ENCODE measurements around the gene FHIT. TPM values are rescaled to one million over a fixed set of nuclear protein-coding genes. Genes with fewer than 3 reads are reported as not detected.
"Not testable (repeated sequence)": the region's sequence is repeated elsewhere in the genome, so short reads cannot be mapped to it uniquely, and the experiment has no call there.

The FHIT gene
- total RNA-seq, 4 donors from 2014 or later = 8.8 to 35.6 (median 12.6) TPM

- TF ChIP-seq CTCF (IDR thresholded peaks at IDR 0.05) (no peak), EP300 (IDR thresholded peaks at IDR 0.05) (no peak), POLR2A (IDR thresholded peaks at IDR 0.05) (no peak), POLR2AphosphoS5 (IDR thresholded peaks at IDR 0.05) (no peak)
Measured at GRCh38 chr3:60549863-60550262, 701.4 kb downstream of the FHIT start.

GRCh38 chr3:60542995-60543394 is 708.3 kb downstream of the FHIT start:
- Histone ChIP-seq H3K9me3 (no peaks in the 10 kb centered on the region), H3K4me1 (no peaks in the 10 kb centered on the region), H3K4me3 (no peak overlapping the region), H3K27me3 (no peaks in the 10 kb centered on the region), H3K27ac (no peak overlapping the region), H3K36me3 (no peaks in the 10 kb centered on the region)
- no peak for DNase-seq (ENCODE audit: low spot score in 2 of 2)
- no peak for TF ChIP-seq POLR2AphosphoS5 (IDR thresholded peaks at IDR 0.05)
- TF ChIP-seq POLR2A (IDR thresholded peaks at IDR 0.05) = no peak
- no peak for TF ChIP-seq EP300 (IDR thresholded peaks at IDR 0.05)
- TF ChIP-seq CTCF (IDR thresholded peaks at IDR 0.05) = no peak
- WGBS = 45% methylated on average over 3 of the region's 3 CpGs

More at GRCh38 chr3:60549863-60550262, 701.4 kb downstream of the FHIT start:
- H3K9me3 ChIP-seq = no peaks in the 10 kb centered on the region
- H3K4me1 ChIP-seq = no peaks in the 10 kb centered on the region
- DNase-seq (ENCODE audit: low spot score in 2 of 2) = no peak
- WGBS = 80% methylated on average over 2 of the region's 2 CpGs
- no peaks in the 10 kb centered on the region for H3K36me3 ChIP-seq
- no peaks in the 10 kb centered on the region for H3K27me3 ChIP-seq
- H3K27ac ChIP-seq = no peak overlapping the region
- H3K4me3 ChIP-seq = no peak overlapping the region

DNA sequence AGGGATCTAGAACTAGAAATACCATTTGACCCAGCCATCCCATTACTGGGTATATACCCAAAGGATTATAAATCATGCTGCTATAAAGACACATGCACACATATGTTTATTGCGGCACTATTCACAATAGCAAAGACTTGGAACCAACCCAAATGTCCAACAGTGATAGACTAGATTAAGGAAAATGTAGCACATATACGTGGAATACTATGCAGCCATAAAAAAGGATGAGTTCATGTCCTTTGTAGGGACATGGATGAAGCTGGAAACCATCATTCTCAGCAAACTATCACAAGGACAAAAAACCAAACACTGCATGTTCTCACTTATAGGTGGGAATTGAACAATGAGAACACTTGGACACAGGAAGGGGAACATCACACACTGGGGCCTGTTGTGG is 711.9 kb downstream of the FHIT start:
- not testable (repeated sequence) for H3K4me1 ChIP-seq; H3K27ac ChIP-seq; H3K27me3 ChIP-seq; H3K9me3 ChIP-seq; H3K36me3 ChIP-seq; H3K4me3 ChIP-seq; DNase-seq (ENCODE audit: low spot score in 2 of 2)
- 100% methylated on average over 2 of the region's 2 CpGs for WGBS

DNA sequence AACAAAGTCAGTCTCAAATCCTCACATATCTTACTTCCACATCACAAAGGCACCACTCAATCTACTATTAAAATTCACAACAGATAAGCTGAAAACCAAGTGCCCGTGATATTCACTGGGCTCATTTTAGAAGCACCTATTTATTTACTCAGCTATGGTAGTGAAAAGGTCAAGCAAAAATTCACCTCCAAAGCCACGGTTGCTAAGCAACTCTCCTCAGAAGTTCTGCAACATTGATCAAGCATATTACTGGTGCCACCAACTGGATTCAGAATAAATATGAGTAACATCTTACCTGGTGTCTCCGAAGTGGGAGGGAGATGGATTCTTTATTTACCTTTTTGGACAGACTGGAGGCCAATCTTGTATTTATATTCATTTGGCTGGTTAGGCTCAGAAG is 714.8 kb downstream of the FHIT start:
- no peaks in the 10 kb centered on the region for H3K4me1 ChIP-seq
- TF ChIP-seq POLR2AphosphoS5 (IDR thresholded peaks at IDR 0.05) = no peak
- no peak for TF ChIP-seq EP300 (IDR thresholded peaks at IDR 0.05)
- TF ChIP-seq POLR2A (IDR thresholded peaks at IDR 0.05) = no peak
- TF ChIP-seq CTCF (IDR thresholded peaks at IDR 0.05) = no peak
- H3K4me3 ChIP-seq = no peak overlapping the region
- DNase-seq (ENCODE audit: low spot score in 2 of 2) = no peak
- H3K36me3 ChIP-seq = no peaks in the 10 kb centered on the region
- WGBS = 92% methylated on average over 3 of the region's 3 CpGs
- H3K9me3 ChIP-seq = no peaks in the 10 kb centered on the region
- no peaks in the 10 kb centered on the region for H3K27me3 ChIP-seq
- no peak overlapping the region for H3K27ac ChIP-seq

GRCh38 chr3:60531759-60532158 is 719.5 kb downstream of the FHIT start:
- Histone ChIP-seq H3K27me3 (no peaks in the 10 kb centered on the region), H3K36me3 (no peaks in the 10 kb centered on the region), H3K4me1 (no peaks in the 10 kb centered on the region), H3K4me3 (no peak overlapping the region), H3K27ac (no peak overlapping the region), H3K9me3 (no peaks in the 10 kb centered on the region)
- no peak for TF ChIP-seq POLR2A (IDR thresholded peaks at IDR 0.05)
- TF ChIP-seq POLR2AphosphoS5 (IDR thresholded peaks at IDR 0.05) = no peak
- no peak for TF ChIP-seq CTCF (IDR thresholded peaks at IDR 0.05)
- TF ChIP-seq EP300 (IDR thresholded peaks at IDR 0.05) = no peak
- 92% methylated on average over 5 of the region's 5 CpGs for WGBS
- DNase-seq (ENCODE audit: low spot score in 2 of 2) = no peak

GRCh38 chr3:60528651-60529050 is 722.6 kb downstream of the FHIT start:
- Histone ChIP-seq H3K36me3 (no peaks in the 10 kb centered on the region), H3K27ac (no peak overlapping the region), H3K4me1 (no peaks in the 10 kb centered on the region), H3K4me3 (no peak overlapping the region), H3K9me3 (no peaks in the 10 kb centered on the region), H3K27me3 (no peaks in the 10 kb centered on the region)
- TF ChIP-seq POLR2AphosphoS5 (IDR thresholded peaks at IDR 0.05) = no peak
- TF ChIP-seq CTCF (IDR thresholded peaks at IDR 0.05) = no peak
- no peak for TF ChIP-seq EP300 (IDR thresholded peaks at IDR 0.05)
- WGBS = 87% methylated on average over 1 of the region's 1 CpG
- no peak for DNase-seq (ENCODE audit: low spot score in 2 of 2)

Measured in suprapubic skin (tissue), 4 donors.